ENCODE data around the gene BMF. TPM values are rescaled to one million over a fixed set of nuclear protein-coding genes. Genes with fewer than 3 reads are reported as not detected.

Gene BMF
- total and polyA plus RNA-seq, 8 donors, result 16.2 to 58.6 (median 50.6) TPM

GRCh38 chr15:40151991-40152390 is 43.3 kb upstream of the BMF start:
- no peaks in the 10 kb centered on the region for H3K36me3 ChIP-seq
- no peaks in the 10 kb centered on the region for H3K9me3 ChIP-seq
- ATAC-seq (no peak), DNase-seq (no peak)
- no peak for TF ChIP-seq CTCF (IDR thresholded peaks at IDR 0.05)
- peaks cover 0 to 6% of the 10 kb centered on the region in 2 donors for H3K4me1 ChIP-seq
- H3K4me3 ChIP-seq, result no peak overlapping the region
- no peak overlapping the region for H3K27ac ChIP-seq
- no peaks in the 10 kb centered on the region for H3K27me3 ChIP-seq
- intact Hi-C loops (cut with DNase I), result no loop called here

GRCh38 chr15:40151499-40151898 is 42.8 kb upstream of the BMF start:
- intact Hi-C loops (cut with DNase I), result no loop called here
- no peaks in the 10 kb centered on the region for H3K36me3 ChIP-seq
- no peaks in the 10 kb centered on the region for H3K9me3 ChIP-seq
- peaks cover 0 to 6% of the 10 kb centered on the region in 2 donors for H3K4me1 ChIP-seq
- no peak overlapping the region for H3K27ac ChIP-seq
- TF ChIP-seq CTCF (IDR thresholded peaks at IDR 0.05), result no peak
- H3K4me3 ChIP-seq, result no peak overlapping the region
- no peaks in the 10 kb centered on the region for H3K27me3 ChIP-seq
- DNase-seq (no peak), ATAC-seq (no peak)

- Histone ChIP-seq H3K4me1 (peaks cover 0 to 6% of the 10 kb centered on the region in 2 donors), H3K27me3 (no peaks in the 10 kb centered on the region), H3K4me3 (no peak overlapping the region), H3K36me3 (no peaks in the 10 kb centered on the region), H3K9me3 (no peaks in the 10 kb centered on the region), H3K27ac (no peak overlapping the region)
- intact Hi-C loops (cut with DNase I), result no loop called here
- no peak for TF ChIP-seq CTCF (IDR thresholded peaks at IDR 0.05)
- peak in 1 of 4 donors; percentile 14 for DNase-seq
- ATAC-seq, result no peak
Observed at GRCh38 chr15:40150163-40150925, 41.7 kb upstream of the BMF start.

DNA sequence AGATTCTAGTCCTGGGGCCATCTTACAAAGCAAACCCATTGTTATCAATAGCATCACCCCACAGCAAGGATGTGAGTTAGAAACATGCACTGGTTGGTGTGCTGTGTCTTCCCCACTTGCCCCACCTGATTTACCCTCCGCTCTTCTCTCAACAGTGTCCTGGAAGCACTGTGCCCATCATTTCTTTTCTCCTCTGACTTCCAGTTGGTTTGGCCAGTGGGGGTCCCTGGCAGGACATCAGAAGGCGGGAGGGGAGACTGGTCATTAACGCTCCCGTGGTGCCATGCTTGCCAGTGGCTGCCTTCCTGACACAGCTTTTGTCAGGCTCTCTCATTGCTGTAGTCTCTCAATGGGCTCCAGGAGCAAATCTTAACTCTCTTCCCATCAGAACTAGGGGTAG is 40.7 kb upstream of the BMF start:
- DNase-seq (no peak), ATAC-seq (no peak)
- no peak for TF ChIP-seq CTCF (IDR thresholded peaks at IDR 0.05)
- no peaks in the 10 kb centered on the region for H3K27me3 ChIP-seq
- peaks cover 0 to 6% of the 10 kb centered on the region in 2 donors for H3K4me1 ChIP-seq
- intact Hi-C loops (cut with DNase I), result no loop called here
- no peaks in the 10 kb centered on the region for H3K36me3 ChIP-seq
- no peak overlapping the region for H3K27ac ChIP-seq
- no peak overlapping the region for H3K4me3 ChIP-seq
- H3K9me3 ChIP-seq, result no peaks in the 10 kb centered on the region

DNA sequence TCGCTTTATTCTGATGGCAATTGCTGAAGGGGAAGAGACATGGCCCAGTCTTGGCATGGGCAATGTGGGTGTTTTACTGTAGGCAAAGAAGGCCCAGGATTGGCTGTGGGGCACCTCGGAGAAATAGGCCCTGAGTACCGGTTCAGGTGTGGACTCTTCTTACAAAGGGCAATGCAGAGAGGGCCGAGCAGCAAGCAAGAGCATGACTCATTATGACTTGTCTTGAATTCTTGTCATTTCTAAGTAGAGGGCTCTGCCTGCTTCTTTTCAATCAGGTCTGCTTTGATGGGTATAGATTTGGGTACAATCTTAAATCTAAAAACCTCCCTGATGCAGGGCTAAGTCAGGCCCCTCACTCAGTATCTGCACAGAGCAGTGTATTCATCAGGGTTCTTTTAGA is 37.4 kb upstream of the BMF start:
- no peaks in the 10 kb centered on the region for H3K27me3 ChIP-seq
- H3K9me3 ChIP-seq, result no peaks in the 10 kb centered on the region
- no peak overlapping the region for H3K4me3 ChIP-seq
- intact Hi-C loops (cut with DNase I), result no loop called here
- no peak for DNase-seq
- no peak overlapping the region for H3K27ac ChIP-seq
- H3K4me1 ChIP-seq, result peaks cover 0 to 6% of the 10 kb centered on the region in 2 donors
- no peaks in the 10 kb centered on the region for H3K36me3 ChIP-seq
- ATAC-seq, result no peak
- TF ChIP-seq CTCF (IDR thresholded peaks at IDR 0.05), result no peak
